GM19238 (cell line): ENCODE results near the gene PRAMEF17.
A peak's percentile ranks its signal among the peaks of the same experiment; 100 is the strongest.
"Not testable (repeated sequence)": the region's sequence is repeated elsewhere in the genome, so short reads cannot be mapped to it uniquely, and the experiment has no call there.

Experiments
- DNase-seq: peaks from one replicate; pipeline ENCODE4 v3.0.0; 2011; ENCODE audit warnings: low spot score; ENCODE audit not compliant: insufficient read length

The PRAMEF17 gene, protein sequence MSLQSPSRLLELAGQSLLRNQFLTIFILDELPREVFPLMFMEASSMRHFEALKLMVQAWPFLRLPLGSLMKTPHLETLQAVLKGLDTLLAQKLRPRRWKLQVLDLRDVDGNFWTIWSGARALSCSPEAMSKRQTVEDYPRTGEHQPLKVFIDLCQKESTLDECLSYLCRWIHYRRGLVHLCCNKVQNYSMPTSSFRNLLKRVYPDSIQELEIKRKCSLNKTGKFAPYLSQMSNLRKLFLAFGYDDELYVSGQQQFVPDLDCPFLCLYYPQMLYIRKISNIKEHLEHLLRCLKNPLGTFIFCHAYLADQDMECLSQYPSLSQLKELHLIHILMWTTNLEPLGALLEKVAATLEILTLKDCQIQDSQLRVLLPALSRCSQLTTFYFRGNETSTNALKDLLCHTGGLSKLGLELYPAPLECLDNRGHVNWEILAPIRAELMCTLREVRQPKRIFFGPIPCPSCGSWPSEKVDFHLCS

DNA sequence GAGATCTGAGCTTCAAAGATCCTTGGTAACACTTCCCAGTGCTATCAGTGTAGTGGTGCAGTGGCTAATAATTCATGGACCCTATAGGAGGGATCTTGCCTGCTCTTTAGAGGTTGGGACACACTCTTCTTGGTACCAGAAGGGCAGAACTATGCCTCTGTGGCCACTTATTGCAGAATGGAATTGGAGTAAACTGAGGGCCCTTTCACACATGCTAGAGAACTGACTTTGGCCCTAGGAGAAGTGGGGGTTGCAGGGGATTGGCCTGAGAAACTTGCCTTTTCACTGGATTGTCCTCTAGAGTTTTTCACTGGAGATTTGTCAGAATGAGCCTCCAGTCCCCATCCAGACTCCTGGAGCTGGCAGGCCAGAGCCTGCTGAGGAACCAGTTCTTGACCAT lies at the start of gene PRAMEF17:
Gene PRAMEF17 (plus strand): TSS at position 301 of the 400 bp plus-strand sequence. CDS start 26 bp downstream, at position 327.
- DNase-seq: not testable (repeated sequence)

DNA sequence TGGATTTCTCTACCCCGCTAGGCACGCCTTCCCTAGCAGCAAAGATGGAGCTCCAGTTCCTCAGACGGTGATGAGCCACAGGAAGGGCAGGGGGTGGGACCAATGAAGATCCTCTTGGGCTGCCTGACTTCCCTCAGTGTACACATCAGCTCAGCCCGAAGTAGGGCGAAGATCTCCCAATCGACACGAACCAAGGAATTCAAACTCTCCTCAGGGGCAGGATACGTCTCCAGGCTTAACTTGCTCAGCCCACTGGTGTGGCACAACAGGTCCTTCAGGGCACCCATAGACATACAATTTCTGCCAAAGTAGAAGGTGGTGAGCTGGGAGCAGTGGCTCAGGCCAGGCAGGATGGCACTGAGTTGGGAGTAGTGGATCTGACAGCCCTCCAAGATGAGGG lies 46.9 kb upstream of the PRAMEF17 start:
- DNase-seq: not testable (repeated sequence)

DNA sequence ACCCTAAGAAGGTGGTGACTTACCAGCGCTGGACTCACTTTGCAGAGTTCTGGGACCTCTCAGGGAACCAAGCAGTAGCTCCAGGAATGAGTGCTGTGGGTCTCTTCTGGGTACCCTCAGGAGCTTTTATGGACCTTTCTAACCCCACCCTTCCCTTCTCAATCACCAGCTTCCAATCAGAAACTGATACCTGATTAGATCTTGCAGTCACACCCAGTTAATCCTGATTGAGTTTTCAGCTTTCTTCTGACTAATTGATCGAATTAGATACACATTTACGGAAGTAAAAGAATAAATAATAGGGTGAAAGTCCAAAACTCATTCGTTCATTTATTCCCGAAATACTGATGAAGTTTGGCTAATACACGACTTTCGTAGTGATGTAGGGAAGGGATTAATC lies 42.4 kb upstream of the PRAMEF17 start, which contains the start of gene PRAMEF14:
Gene PRAMEF14 (minus strand): TSS at position 101 of the 400 bp plus-strand sequence. CDS start 1,820 bp downstream, outside the sequence.
- not testable (repeated sequence) for DNase-seq

DNA sequence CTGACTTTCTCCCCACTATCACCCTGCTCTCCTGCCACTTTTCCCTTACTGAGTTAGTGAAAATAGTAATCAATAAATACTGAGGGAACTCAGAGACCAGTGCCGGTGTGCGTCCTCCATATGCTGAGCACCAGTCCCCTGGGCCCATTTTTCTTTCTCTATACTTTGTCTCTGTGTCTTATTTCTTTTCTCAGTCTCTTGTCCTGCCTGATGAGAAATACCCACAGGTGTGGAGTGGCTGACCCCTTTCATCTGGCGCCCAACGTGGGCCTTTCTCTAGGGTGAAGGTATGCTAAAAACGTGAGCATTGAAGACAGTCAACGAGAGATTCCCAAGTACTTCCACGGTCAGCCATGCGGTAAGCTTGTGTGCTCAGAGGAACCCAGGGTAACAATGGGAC lies 36.0 kb upstream of the PRAMEF17 start:
- not testable (repeated sequence) for DNase-seq

DNA sequence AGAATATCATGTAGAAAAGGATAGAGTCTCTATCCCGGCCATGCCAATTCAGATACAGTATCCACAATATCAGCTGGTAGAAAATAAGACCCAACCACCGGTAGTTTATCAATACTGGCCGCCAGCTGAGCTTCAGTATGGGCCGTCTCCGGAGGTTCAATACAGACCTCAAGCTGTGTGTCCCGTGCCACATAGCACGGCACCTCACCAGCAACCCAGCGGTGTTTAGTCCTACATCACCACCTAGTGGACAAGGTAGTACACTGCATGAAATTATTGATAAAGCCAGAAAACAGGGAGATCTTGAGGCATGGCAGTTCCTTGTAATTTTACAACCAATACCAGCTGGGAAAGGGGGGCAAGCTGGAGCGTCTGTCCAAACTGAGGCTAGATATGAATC lies 35.0 kb upstream of the PRAMEF17 start:
- DNase-seq: not testable (repeated sequence)

DNA sequence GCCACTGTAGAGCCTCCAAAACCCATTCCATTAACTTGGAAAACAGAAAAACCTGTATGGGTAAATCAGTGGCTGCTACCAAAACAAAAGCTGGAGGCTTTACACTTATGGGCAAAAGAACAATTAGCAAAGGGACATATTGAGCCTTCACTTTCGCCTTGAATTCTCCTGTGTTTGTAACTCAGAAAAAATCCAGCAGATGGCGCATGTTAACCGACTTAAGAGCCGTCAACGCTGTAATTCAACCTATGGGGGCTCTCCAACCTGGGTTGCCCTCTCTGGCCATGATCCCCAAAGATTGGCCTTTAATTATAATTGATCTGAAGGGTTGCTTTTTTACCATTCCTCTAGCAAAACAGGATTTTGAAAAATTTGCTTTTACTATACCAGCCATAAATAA lies 32.7 kb upstream of the PRAMEF17 start:
- peak; percentile 5 for DNase-seq

DNA sequence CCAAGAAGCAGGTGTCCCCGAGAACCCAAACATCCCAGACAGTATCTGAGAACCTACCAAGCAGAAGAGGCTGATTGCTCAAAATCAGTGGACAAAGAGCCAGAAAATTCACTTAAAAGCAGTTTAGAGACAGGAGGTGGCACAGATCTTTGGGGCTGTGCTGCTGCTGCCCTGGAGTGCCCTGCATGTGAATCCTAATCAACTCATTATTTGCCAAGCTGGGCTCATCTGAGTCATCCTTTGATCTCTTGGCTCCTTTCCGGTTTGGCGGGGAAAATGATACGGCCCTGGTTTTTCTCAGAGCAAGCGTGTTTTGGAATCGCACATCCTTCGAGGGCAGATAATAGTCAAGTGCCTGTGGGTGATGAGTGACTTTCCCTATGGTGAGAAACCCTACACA lies 27.1 kb upstream of the PRAMEF17 start:
- DNase-seq: not testable (repeated sequence)

DNA sequence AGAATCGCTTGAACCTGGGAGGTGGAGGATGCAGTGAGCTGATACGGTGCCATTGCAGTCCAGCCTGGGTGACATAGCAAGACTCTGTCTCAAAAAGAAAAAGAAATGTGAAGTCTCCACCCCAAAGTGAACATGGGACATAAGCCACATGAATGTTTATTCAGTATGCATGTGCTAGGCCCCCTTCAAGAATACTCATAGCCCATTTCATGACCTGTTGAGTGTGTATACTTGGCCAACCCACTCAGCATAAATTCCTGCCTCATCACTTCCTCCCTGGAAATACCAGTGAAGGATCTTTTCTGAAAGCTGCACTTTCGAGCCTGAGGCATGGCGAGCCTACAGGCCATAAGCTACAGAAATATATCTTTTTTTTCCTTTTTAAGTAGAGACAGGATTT lies 24.5 kb upstream of the PRAMEF17 start:
- not testable (repeated sequence) for DNase-seq

DNA sequence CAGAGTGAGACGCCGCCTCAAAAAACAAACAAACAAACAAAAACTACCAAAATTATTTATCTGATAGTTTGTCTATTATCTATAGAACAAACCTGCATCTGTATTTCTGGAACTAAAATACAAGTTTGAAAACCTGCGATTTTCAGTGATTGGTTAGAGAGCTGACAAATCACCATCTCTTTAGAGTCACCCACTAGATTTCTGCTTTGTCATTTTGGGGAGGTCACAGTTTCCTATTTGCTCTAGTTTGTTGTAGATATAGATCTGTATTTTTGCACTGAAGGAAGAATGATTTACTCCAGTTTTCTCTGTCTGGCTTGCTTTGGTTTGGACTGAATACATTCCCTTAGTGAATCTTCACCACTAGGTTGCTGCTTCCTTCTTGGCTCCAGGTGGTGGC lies 22.9 kb upstream of the PRAMEF17 start:
- DNase-seq: not testable (repeated sequence)

DNA sequence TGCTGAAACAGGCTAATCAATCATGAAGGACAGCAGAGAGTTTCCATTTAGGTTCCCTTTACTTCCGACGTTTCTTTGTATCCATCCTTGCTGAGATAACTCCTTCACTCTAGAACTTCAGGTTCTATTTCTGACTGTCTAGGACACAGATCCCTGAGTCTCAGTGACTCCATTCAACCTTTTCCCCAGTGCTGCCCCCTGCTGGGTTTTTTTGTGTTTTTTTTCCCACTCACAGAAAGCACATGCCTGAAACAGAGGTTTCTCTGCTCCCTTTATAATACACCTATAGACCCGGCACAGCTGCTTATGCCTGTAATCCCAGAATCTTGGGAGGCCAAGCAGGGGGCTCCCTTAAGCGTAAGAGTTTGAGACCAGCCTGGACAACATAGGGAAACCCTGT lies 20.9 kb upstream of the PRAMEF17 start:
- not testable (repeated sequence) for DNase-seq

DNA sequence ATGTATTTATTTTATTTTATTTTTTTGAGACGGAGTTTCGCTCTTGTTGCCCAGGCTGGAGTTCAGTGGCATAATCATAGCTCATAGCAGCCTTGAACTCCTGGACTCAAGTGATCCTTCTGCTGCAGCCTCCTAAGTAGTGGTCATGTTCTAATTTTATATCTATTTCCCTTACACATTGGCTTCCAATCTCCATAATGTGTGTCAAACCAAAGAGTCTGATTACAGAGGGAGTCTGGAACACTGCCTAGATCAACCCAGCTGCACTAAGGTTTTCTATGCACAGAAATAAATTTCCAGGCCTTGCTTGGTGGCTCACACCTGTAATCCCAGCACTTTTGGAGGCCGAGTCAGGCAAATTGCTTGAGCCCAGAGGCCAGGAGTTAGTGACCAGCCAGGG lies 10.4 kb upstream of the PRAMEF17 start:
- not testable (repeated sequence) for DNase-seq

DNA sequence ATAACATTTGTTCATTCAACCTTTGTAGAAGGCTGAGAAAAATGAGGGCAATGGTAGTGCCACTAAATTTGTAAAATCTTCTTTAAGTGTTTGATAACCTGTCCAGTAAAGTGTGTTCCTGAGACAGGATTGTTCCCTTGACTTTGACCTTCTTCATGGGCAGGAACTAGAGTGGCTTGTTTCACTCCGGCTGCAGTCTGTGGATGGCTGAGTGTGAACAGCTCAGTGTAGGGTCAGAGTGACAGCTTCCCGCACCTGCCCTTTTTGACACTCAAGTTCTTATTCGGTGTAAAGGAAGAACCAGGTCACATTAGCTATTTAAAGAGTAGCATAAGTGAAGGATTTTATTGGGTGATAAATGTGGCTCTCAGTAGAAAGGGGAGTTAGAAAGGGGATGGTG lies 9.1 kb upstream of the PRAMEF17 start:
- not testable (repeated sequence) for DNase-seq

DNA sequence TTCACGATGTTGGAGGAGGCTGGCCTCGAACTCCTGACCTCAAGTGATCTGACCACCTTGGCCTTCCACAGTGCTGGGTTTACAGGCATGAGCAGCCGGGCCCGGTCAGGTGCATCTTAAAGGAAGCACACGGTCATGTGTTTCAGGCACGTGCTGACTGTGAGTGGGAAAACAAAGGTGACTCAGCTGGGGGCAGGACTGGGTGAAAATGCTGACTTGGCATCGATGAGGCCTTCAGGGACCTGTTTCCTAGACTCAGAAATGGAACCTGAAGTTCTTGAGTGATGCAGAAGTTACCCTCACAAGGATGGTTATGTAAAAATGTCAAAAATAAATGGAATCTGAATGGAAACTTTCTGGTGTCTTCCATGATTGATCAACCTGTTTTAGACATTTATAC lies 3.6 kb downstream of the PRAMEF17 start:
- not testable (repeated sequence) for DNase-seq

DNA sequence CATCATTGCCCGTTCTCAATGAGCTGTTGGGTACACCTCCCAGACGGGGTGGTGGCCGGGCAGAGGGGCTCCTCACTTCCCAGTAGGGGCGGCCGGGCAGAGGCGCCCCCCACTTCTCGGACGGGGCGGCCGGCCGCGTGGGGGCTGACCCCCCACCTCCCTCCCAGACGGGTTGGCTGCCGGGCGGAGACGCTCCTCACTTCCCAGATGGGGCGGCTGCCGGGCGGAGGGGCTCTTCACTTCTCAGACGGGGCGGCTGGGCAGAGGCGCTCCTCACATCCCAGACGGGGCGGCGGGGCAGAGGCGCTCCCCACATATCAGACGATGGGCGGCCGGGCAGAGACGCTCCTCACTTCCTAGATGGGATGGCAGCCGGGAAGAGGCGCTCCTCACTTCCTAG lies 5.3 kb downstream of the PRAMEF17 start:
- DNase-seq: not testable (repeated sequence)

DNA sequence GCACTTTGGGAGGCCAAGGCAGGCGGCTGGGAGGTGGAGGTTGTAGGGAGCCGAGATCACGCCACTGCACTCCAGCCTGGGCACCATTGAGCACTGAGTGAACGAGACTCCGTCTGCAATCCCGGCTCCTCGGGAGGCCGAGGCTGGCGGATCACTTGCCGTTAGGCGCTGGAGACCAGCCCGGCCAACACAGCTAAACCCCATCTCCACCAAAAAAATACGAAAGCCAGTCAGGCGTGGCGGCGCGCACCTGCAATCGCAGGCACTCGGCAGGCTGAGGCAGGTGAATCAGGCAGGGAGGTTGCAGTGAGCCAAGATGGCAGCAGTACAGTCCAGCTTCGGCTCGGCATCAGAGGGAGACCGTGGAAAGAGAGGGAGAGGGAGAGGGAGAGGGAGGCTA lies 5.9 kb downstream of the PRAMEF17 start:
- DNase-seq: not testable (repeated sequence)

DNA sequence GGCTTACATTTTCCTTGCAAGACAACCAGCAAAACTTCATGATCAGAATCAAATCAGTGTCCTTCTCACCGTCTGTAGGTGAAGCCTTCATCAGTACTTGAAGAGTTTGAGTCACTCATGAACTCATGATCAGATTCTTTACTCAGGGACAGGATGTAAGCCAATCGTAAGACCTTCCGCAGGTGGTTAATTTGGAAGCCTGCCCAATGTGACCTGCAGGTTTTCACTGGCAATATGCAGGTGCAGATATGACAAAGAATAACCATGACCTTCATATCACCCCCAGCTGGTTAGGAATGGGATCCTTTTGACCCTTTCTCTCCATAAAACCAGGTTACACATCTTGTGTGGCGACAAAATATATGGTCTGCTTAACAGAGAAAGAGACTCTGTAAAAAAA lies 18.4 kb downstream of the PRAMEF17 start:
- no peak for DNase-seq

DNA sequence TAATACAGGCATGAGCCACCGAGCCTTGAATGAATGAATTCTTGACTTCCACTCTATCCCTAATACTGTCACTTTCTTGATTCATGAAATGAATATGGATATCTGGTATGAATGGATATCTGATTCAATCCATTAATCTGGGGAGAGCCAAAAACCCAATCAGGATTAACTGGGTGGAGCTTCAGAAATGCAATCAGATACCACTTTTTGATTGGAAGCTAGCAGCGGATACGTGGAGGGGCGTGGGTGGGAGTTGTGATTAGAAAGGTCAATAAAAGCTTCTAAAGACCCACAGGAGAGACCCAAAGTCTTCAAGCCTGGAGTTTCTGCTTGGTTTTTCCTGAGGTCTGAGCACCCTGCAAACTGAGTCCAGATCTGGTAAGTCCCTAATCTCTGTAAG lies 20.7 kb downstream of the PRAMEF17 start, which contains the start of gene PRAMEF20:
Gene PRAMEF20 (plus strand): TSS at position 301 of the 400 bp plus-strand sequence. CDS start 5,905 bp downstream, outside the sequence.
- DNase-seq: not testable (repeated sequence)

DNA sequence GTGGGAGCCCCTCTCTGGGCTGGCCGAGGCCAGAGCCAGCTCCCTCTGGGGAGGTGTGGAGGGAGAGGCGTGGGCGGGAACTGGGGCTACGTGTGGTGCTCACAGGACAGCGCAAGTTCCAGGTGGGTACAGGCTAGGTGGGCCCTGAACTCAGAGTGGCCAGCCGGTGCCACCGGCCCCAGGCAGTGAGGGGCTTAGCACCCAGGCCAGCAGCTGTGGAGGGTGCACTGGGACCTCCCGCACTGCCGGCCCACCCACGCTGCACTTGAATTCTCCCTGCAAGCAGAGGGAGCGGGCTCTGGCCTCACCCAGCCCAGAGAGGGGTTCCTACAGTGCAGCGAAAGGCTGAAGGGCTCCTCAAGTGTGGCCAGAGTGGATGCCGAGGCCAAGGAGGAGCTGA lies 41.1 kb downstream of the PRAMEF17 start:
- no peak for DNase-seq

DNA sequence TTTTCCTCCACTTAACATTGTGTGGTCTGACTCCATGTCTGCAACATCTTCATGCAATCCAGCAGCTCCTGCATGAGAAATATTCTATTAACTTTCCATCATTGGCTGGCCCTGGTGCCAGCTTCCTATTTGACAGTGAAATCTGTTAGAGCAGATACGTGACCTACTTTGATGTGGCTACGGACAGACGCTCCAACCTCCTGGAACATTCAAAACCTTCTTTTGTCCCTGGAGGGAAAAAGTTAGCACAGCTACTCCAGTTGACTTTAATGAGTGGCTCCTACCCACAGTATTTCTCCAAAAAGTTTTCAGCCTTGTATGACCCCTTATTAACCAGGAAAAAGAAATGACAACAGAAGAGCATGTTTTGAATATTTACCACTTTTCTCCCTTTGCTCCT lies 42.8 kb downstream of the PRAMEF17 start:
- DNase-seq: no peak

DNA sequence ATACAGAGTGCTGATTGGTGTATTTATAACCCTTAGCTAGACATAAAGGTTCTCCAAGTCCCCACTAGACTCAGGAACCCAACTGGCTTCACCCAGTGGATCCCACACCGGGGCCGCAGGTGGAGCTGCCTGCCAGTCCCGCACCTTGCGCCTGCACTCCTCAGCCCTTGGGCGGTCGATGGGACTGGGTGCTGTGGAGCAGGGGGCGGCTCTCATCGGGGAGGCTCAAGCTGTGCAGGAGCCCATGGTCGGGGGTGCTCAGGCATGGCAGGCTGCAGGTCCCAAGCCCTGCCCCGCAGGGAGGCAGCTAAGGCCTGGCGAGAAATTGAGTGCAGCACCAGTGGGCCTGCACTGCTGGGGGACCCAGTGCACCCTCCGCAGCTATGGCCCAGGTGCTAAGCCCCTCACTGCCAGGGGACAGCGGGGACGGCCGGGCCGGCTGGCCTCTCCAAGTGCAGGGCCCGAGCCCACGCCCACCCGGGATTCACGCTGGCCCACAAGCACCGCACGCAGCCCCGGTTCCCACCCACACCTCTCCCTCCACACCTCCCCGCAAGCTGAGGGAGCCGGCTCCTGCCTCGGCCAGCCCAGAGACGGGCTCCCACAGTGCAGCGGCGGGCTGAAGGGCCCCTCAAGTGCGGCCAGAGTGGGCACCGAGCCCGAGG lies 44.4 kb downstream of the PRAMEF17 start:
- DNase-seq: not testable (repeated sequence)

DNA sequence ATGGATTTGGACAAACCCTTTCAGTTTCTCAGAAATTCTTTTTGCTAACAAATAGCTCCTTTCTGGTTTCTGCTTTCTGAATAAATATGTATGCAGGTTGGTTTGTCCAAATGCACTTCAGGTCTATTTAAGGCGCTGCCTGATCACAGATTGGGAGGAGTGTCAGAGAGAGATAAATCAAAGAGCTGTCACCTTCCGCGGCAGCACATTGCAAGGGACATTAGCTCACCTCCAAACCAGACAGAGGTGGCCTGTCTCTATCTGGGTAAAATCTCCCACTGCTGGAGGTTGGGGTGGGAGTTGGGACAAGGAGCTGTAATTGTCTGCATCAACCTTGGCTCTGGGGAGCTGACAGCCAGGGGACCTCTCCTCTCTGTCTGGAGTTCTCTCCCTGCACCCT lies 46.0 kb downstream of the PRAMEF17 start:
- DNase-seq: no peak

DNA sequence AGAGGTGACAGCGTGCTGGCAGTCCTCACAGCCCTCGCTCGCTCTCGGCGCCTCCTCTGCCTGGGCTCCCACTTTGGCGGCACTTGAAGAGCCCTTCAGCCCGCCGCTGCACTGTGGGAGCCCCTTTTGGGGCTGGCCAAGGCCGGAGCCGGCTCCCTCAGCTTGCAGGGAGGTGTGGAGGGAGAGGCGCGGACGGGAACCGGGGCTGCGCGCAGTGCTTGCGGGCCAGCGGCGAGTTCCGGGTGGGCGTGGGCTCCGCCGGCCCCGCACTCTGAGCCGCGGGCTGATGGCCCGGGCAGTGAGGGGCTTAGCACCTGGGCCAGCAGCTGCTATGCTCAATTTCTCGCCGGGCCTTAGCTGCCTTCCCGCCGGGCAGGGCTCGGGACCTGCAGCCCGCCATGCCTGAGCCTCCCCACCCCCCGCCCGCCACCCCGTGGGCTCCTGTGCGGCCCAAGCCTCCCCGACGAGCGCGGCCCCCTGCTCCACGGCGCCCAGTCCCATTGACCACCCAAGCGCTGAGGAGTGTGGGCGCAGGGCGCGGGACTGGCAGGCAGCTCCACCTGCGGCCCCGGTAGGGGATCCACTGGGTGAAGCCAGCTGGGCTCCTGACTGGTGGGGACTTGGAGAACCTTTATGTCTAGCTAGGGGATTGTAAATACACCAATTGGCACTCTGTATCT lies 49.8 kb downstream of the PRAMEF17 start:
- DNase-seq: not testable (repeated sequence)
